OCI-LY1 (cell line): ENCODE measurements around the gene DGKD.

ENCODE experiments used
- CTCF ChIP-seq: fragments of 200-600 bp; sonication (generic), shearing (Covaris generic); IDR thresholded peaks from 2 replicates; pipeline ENCODE4 v1.5.1; 2017; ENCODE audit warnings: mild to moderate bottlenecking, antibody characterized with exemption, low read length, moderate library complexity, mixed read lengths
- EZH2 ChIP-seq: fragments of 200-600 bp; sonication (generic), shearing (Covaris generic); IDR thresholded peaks from 2 replicates; pipeline ENCODE4 v1.8.0; 2017; ENCODE audit warnings: borderline replicate concordance, mixed run types, mild to moderate bottlenecking, antibody characterized with exemption, low read length, moderate library complexity, mixed read lengths

DNA sequence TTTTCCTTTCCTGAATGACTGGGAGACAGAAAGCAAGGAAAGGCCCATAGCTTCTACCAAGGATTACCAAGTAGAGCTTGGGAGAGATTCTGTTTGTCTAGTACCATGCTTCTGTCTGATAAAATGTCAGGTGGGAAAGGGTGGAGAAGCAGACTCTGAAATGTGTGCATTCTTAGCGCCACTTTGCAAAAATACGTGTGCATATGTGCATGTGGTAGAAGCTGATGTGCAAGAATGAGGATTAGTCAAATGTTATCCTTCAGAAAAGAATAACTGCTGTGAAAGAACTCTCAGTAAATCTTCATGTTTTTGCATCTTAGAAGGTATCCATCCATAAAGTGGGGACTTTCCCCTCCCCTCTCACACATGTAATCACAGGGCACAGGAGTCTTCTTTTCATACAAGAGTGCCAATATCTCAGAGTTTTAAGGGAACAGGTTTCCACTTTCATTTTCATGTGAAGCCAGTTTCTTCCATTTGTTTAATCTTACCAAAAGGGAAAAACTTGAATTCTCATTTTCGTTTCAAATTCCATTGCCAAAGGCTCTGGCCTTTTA is 15.4 kb upstream of the DGKD start:
- TF ChIP-seq CTCF = no peak
- no peak for TF ChIP-seq EZH2
